ENCODE results near the gene DIAPH3.
"Not testable (repeated sequence)": the region's sequence is repeated elsewhere in the genome, so short reads cannot be mapped to it uniquely, and the experiment has no call there.

The DIAPH3 gene

GRCh38 chr13:60074397-60074796, 89.3 kb downstream of the DIAPH3 start:
- ChIA-PET CTCF (interaction anchor here (1.3 to 1.6 kb wide), 2 partner anchors 10 to 15 kb away, joined by 3 to 5 read pairs; no protein-coding TSS in a partner anchor), POLR2A (no interaction called here)
- TF ChIP-seq CTCF (IDR thresholded peaks at IDR 0.05; ENCODE audit: control extremely low read depth, extremely low read depth, low read depth, missing control alignments) = no peak
- no peak for DNase-seq (ENCODE audit: extremely low spot score)

- DNase-seq (ENCODE audit: extremely low spot score) = no peak
- CTCF ChIA-PET = no interaction called here
- POLR2A ChIA-PET = no interaction called here
- TF ChIP-seq CTCF (IDR thresholded peaks at IDR 0.05; ENCODE audit: control extremely low read depth, extremely low read depth, low read depth, missing control alignments) = no peak
These were observed 97.5 kb downstream of the DIAPH3 start for GRCh38 chr13:60066226-60066625.

- ChIA-PET CTCF (no interaction called here), POLR2A (no interaction called here)
- TF ChIP-seq CTCF (IDR thresholded peaks at IDR 0.05; ENCODE audit: control extremely low read depth, extremely low read depth, low read depth, missing control alignments) = no peak
- DNase-seq (ENCODE audit: extremely low spot score) = no peak
These were observed 101.2 kb downstream of the DIAPH3 start for GRCh38 chr13:60062502-60062901.

- TF ChIP-seq CTCF (IDR thresholded peaks at IDR 0.05; ENCODE audit: control extremely low read depth, extremely low read depth, low read depth, missing control alignments) = no peak
- POLR2A ChIA-PET = no interaction called here
- CTCF ChIA-PET = no interaction called here
- DNase-seq (ENCODE audit: extremely low spot score) = no peak
These were observed 102.0 kb downstream of the DIAPH3 start for GRCh38 chr13:60061737-60062136.

- CTCF ChIA-PET = no interaction called here
These were observed 111.9 kb downstream of the DIAPH3 start for GRCh38 chr13:60051754-60052285.

GRCh38 chr13:60048353-60048752, 115.4 kb downstream of the DIAPH3 start:
- POLR2A ChIA-PET; DNase-seq (ENCODE audit: extremely low spot score); CTCF ChIA-PET: not testable (repeated sequence)

More at GRCh38 chr13:60051754-60052285, 111.9 kb downstream of the DIAPH3 start:
- no peak for DNase-seq (ENCODE audit: extremely low spot score)
- POLR2A ChIA-PET = interaction anchor here (0.9 kb wide), 1 partner anchor 155 kb away, joined by 3 read pairs; no protein-coding TSS in a partner anchor
- TF ChIP-seq CTCF (IDR thresholded peaks at IDR 0.05; ENCODE audit: control extremely low read depth, extremely low read depth, low read depth, missing control alignments) = no peak

GRCh38 chr13:60047918-60048317, 115.8 kb downstream of the DIAPH3 start:
- CTCF ChIA-PET = no interaction called here
- DNase-seq (ENCODE audit: extremely low spot score) = no peak
- POLR2A ChIA-PET = no interaction called here
- no peak for TF ChIP-seq CTCF (IDR thresholded peaks at IDR 0.05; ENCODE audit: control extremely low read depth, extremely low read depth, low read depth, missing control alignments)

Measured in GM10248 (cell line).